GM13976 (cell line): Measurements from ENCODE around the gene BTNL2.
"Not testable (repeated sequence)": the region's sequence is repeated elsewhere in the genome, so short reads cannot be mapped to it uniquely, and the experiment has no call there.

Experiments
- DNase-seq: peaks from one replicate; pipeline ENCODE4 v3.0.0; 2012; ENCODE audit warnings: low spot score
- CTCF ChIP-seq: IDR thresholded peaks from 2 replicates; pipeline ENCODE4 v1.5.1; 2012; ENCODE audit warnings: borderline replicate concordance, mild to moderate bottlenecking; ENCODE audit not compliant: insufficient read depth; ENCODE audit errors: extremely low read depth, missing control alignments, control extremely low read depth
- in situ Hi-C: fragments of 300-500 bp; cut with MboI; formaldehyde crosslinking; loops from one replicate; pipeline ENCODE4 v1.12.0; 2022; ENCODE audit warnings: low sequenced_read_pairs, mixed read lengths, inconsistent platforms; ENCODE audit not compliant: unreplicated experiment

The BTNL2 gene

DNA sequence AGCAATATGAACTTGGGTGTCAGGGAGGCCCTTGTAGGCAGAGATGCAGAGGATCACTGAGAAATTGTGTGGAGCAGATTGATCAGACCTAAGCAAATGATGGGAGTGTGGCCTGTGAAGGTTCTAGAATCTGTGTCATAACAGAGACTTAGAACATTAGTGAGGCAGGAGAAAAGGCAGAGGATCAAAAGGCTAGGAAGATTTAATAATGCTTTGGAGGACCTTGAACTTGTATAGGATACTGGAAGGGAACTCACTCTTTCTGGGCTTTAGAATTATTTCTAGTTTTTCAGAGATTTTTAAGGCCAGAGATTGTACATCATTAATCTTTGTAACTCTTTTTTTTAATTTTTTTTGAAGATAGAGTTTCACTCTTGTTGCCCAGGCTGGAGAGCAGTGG is 35.2 kb downstream of the BTNL2 start, which contains the start of gene TSBP1:
Gene TSBP1, minus strand, starts transcription at position 101 of the 400 bp plus-strand sequence. CDS start 197 bp downstream, outside the sequence.
- no peak for DNase-seq
- TF ChIP-seq CTCF, result no peak
- in situ Hi-C loops, result no loop called here

DNA sequence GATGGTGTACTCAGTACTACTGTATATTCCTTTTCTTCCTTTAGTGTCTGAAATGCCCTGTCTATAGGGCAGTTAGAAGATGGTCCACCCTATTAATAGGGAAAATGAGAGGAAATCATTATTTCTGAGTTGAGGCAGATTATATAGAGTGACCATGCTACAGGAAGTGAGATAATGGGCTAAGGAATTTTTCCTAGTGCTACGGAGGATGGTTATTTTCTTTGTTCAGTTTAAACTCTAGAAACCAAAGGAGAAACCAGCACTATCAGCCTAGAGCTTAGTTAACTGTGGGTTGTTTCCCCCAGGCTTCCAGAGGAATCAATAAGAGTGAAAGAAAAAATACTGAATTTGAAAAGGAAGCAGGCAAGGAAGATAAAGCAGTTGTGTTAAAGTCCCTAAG is 35.8 kb downstream of the BTNL2 start:
- TF ChIP-seq CTCF, result no peak
- in situ Hi-C loops, result no loop called here
- no peak for DNase-seq

- in situ Hi-C loops, result no loop called here
- DNase-seq, result no peak
- no peak for TF ChIP-seq CTCF
Measured at GRCh38 chr6:32370505-32370904, 36.5 kb downstream of the BTNL2 start.

- DNase-seq, result no peak
- no peak for TF ChIP-seq CTCF
- in situ Hi-C loops, result no loop called here
Measured at GRCh38 chr6:32369660-32370059, 37.3 kb downstream of the BTNL2 start.

DNA sequence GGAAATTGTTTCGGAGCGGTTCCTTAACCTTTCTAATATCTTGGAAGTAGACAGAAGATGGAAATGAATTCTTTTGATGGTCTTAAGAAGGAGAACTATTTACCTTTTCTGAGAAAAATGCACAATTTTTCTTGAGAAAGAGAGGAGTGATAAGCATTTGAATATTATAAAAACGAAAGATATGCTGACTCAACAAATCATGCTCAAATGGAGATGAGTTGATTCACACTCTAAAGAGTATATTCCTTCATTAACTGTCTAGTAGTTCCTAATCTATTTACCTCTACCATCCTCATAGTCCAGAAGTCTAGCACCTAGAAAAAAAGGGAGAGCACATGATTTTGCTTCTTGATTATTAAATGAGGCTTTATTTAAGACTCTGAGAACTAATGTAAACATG is 39.3 kb downstream of the BTNL2 start:
- no peak for TF ChIP-seq CTCF
- no peak for DNase-seq
- in situ Hi-C loops, result no loop called here

- in situ Hi-C loops, DNase-seq: not testable (repeated sequence)
Measured at GRCh38 chr6:32359225-32359624, 47.8 kb downstream of the BTNL2 start.

- DNase-seq, in situ Hi-C loops: not testable (repeated sequence)
Measured at GRCh38 chr6:32358548-32358947, 48.4 kb downstream of the BTNL2 start.

DNA sequence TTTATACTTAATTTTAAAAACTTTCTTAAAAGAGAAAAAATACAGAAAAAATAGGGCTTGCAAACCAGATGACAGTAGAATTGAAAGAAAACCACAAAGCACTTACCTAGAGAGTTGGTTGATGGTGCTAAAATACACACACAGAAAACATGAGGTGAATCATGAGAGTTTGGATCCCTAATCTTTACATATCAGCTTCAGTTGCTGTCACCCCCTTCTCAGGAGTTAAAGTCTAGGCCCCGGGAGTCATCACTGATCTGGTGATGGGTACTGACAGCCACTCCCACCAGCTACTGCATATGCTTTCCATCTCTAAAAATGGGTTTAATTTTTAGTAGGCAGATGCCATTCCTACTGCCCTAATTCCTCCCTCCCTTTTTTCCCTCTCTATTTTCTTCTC is 52.0 kb downstream of the BTNL2 start:
- no peak for DNase-seq
- in situ Hi-C loops, result no loop called here
- no peak for TF ChIP-seq CTCF
